Measurements from ENCODE around the gene PRICKLE1.

PRICKLE1 gene

GRCh38 chr12:42444192-42444943, 145.2 kb downstream of the PRICKLE1 start:
- H3K9ac ChIP-seq (ENCODE audit: low read length), result no peak overlapping the region
- no peak overlapping the region for H3K4me3 ChIP-seq (ENCODE audit: low read depth, low read length, poor library complexity, severe bottlenecking)
- H3K27ac ChIP-seq (ENCODE audit: low read depth, low read length, poor library complexity, severe bottlenecking), result no peak overlapping the region
- no peaks in the 10 kb centered on the region for H3K79me2 ChIP-seq (ENCODE audit: insufficient read depth, low read length)
- H3K27me3 ChIP-seq (ENCODE audit: insufficient read depth, low read length), result no peaks in the 10 kb centered on the region
- H3K4me1 ChIP-seq (ENCODE audit: insufficient read depth, low read length, severe bottlenecking), result peaks cover 36% of the 10 kb centered on the region
- no peaks in the 10 kb centered on the region for H3K9me2 ChIP-seq (ENCODE audit: low read depth, low read length)
- no peak overlapping the region for H3K4me2 ChIP-seq (ENCODE audit: low read length)
- peaks cover 45% of the 10 kb centered on the region for H3K36me3 ChIP-seq (ENCODE audit: insufficient read depth, low read length)
- H2AFZ ChIP-seq (ENCODE audit: low read length), result no peak overlapping the region
- 0 out of 2 replicates have a peak, but pooled peaks cover 4% of the 10 kb centered on the region for H3F3A ChIP-seq (ENCODE audit: insufficient read depth, low read length)
- no peaks in the 10 kb centered on the region for H4K20me1 ChIP-seq (ENCODE audit: insufficient read depth, low read length)
- no peaks in the 10 kb centered on the region for H3K9me3 ChIP-seq (ENCODE audit: low read length)
- TF ChIP-seq EZH2 (IDR thresholded peaks at IDR 0.05; ENCODE audit: borderline replicate concordance, low read length), result no peak

- Histone ChIP-seq H3K4me3 (ENCODE audit: low read depth, low read length, poor library complexity, severe bottlenecking) (no peak overlapping the region), H3F3A (ENCODE audit: insufficient read depth, low read length) (0 out of 2 replicates have a peak, but pooled peaks cover 4% of the 10 kb centered on the region), H3K79me2 (ENCODE audit: insufficient read depth, low read length) (no peaks in the 10 kb centered on the region), H3K9ac (ENCODE audit: low read length) (no peak overlapping the region), H2AFZ (ENCODE audit: low read length) (no peak overlapping the region), H3K36me3 (ENCODE audit: insufficient read depth, low read length) (peaks cover 42% of the 10 kb centered on the region), H4K20me1 (ENCODE audit: insufficient read depth, low read length) (no peaks in the 10 kb centered on the region), H3K4me1 (ENCODE audit: insufficient read depth, low read length, severe bottlenecking) (peaks cover 21% of the 10 kb centered on the region), H3K9me3 (ENCODE audit: low read length) (no peaks in the 10 kb centered on the region), H3K9me2 (ENCODE audit: low read depth, low read length) (no peaks in the 10 kb centered on the region), H3K27ac (ENCODE audit: low read depth, low read length, poor library complexity, severe bottlenecking) (no peak overlapping the region), H3K27me3 (ENCODE audit: insufficient read depth, low read length) (no peaks in the 10 kb centered on the region), H3K4me2 (ENCODE audit: low read length) (no peak overlapping the region)
- TF ChIP-seq CTCF (IDR thresholded peaks at IDR 0.05; ENCODE audit: low read length) (no peak), EZH2 (IDR thresholded peaks at IDR 0.05; ENCODE audit: borderline replicate concordance, low read length) (no peak)
These were observed 146.7 kb downstream of the PRICKLE1 start for GRCh38 chr12:42442888-42443287.

GRCh38 chr12:42442311-42442759, 147.2 kb downstream of the PRICKLE1 start:
- Histone ChIP-seq H3K4me3 (ENCODE audit: low read depth, low read length, poor library complexity, severe bottlenecking) (no peak overlapping the region), H3K36me3 (ENCODE audit: insufficient read depth, low read length) (peaks cover 42% of the 10 kb centered on the region), H2AFZ (ENCODE audit: low read length) (no peak overlapping the region), H3K9ac (ENCODE audit: low read length) (no peak overlapping the region), H3K79me2 (ENCODE audit: insufficient read depth, low read length) (no peaks in the 10 kb centered on the region), H3K4me1 (ENCODE audit: insufficient read depth, low read length, severe bottlenecking) (peaks cover 16% of the 10 kb centered on the region), H3F3A (ENCODE audit: insufficient read depth, low read length) (0 out of 2 replicates have a peak, but pooled peaks cover 4% of the 10 kb centered on the region), H3K27ac (ENCODE audit: low read depth, low read length, poor library complexity, severe bottlenecking) (no peak overlapping the region), H3K27me3 (ENCODE audit: insufficient read depth, low read length) (no peaks in the 10 kb centered on the region), H4K20me1 (ENCODE audit: insufficient read depth, low read length) (no peaks in the 10 kb centered on the region), H3K9me2 (ENCODE audit: low read depth, low read length) (no peaks in the 10 kb centered on the region), H3K9me3 (ENCODE audit: low read length) (no peaks in the 10 kb centered on the region), H3K4me2 (ENCODE audit: low read length) (no peak overlapping the region)
- TF ChIP-seq EZH2 (IDR thresholded peaks at IDR 0.05; ENCODE audit: borderline replicate concordance, low read length) (no peak), CTCF (IDR thresholded peaks at IDR 0.05; ENCODE audit: low read length) (no peak)

All from OCI-LY1 (cell line).